Middle frontal gyrus (tissue), 1 donor: Measurements from ENCODE around the gene HAX1.
"Not testable (repeated sequence)": the region's sequence is repeated elsewhere in the genome, so short reads cannot be mapped to it uniquely, and the experiment has no call there.

ENCODE experiments used
- DNase-seq: peaks from one replicate; pipeline ENCODE4 v3.0.0-alpha.2; 2015; ENCODE audit warnings: low spot score; ENCODE audit errors: extremely low spot score

The HAX1 gene

DNA sequence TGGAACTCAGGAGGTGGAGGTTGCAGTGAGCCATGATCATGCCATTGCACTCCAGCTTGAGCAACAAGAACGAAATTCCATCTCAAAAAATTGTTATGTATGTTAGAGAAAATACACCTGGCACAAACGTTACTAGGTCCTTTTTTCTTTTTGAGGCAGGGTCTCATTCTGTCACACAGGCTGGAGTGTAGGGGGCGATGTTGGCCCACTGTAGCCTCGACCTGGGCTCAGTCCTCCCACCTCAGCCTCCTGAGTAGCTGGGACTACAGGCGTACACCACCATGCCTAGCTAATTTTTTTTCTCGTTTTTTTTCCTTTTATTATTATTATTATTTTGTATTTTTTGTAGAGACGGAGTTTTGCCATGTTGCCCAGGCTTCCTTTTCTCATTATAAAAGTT is 4.4 kb downstream of the HAX1 start:
- no peak for DNase-seq

DNA sequence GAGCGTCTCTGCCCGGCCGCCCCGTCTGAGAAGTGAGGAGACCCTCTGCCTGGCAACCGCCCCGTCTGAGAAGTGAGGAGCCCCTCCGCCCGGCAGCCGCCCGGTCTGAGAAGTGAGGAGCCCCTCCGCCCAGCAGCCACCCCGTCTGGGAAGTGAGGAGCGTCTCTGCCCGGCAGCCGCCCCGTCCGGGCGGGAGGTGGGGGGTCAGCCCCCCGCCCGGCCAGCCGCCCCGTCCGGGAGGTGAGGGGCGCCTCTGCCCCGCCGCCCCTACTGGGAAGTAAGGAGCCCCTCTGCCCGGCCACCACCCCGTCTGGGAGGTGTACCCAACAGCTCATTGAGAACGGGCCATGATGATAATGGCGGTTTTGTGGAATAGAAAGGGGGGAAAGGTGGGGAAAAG is 15.2 kb downstream of the HAX1 start:
- not testable (repeated sequence) for DNase-seq

- DNase-seq: no peak
Measured at GRCh38 chr1:154288661-154289060, 16.2 kb downstream of the HAX1 start.

DNA sequence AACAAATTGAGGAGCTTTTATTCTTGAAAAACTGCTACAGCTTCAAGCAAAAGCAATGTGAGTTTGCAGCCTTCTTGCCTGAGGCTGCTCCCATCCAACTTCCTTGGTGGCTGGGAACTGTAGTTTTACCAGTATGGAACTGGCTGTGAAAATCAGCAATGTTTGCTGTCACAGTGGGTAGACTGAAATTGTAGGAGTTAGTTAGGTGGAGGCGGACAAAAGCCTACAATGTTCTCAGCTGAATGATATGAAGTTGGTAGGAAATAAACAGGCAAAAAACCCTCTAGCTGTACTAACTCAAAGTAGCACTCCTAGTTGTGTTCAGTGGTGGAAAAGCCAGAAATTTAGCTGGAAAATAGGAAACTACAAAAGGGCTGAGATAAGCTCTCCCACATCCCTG is 18.5 kb downstream of the HAX1 start:
- DNase-seq: no peak

- no peak for DNase-seq
Measured at GRCh38 chr1:154295408-154296235, 23.2 kb downstream of the HAX1 start.

DNA sequence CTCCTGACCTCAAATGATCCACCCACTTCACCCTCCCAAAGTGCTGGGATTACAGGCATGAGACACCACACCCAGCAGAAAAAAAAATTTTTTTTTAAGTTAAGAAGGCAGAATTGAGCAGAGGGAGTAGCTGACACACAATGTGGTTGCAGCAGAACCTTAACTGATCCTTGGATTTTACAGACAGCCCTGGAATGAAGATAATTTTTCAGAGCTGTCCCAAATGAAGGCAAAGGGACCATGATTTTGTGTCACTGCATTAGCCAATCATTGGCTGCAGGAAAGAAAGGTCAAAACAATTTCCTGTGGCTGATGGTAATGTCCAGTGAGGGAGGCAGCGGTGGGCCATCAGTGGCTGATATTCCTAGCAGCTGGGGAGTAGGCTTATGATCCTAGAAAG is 29.2 kb downstream of the HAX1 start:
- no peak for DNase-seq

DNA sequence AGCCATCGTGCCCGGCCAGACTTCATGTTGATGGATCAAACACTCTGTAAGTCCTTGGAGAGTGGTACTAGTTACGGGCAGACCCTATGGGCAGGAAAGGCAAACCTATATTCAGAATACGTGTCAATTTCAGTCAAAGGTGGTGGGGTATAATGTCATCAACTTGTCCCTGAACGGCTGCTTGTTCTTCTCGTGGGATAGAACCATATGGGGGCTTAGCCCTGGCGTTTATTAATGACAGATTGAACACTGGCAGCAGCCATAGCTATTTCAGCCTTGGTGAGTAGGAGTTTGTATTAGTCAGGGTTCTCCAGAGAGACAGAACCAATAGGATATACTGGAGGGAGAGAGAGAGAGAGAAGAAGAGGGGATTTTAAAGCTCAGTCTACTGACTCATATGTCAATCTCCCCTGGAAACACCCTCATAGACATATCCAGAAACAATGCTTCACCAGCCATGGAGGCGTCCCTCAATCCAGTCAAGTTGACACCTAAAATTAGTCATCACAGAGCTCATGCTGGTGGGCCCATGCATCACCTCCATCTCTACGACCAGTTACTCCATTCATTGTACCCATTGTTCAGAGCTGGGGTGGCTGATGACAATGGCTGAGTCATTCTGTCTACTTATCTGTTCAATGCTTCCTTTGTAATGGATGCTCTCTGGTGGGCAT is 32.4 kb downstream of the HAX1 start:
- DNase-seq: no peak

- no peak for DNase-seq
Measured at GRCh38 chr1:154306151-154306550, 33.7 kb downstream of the HAX1 start.

DNA sequence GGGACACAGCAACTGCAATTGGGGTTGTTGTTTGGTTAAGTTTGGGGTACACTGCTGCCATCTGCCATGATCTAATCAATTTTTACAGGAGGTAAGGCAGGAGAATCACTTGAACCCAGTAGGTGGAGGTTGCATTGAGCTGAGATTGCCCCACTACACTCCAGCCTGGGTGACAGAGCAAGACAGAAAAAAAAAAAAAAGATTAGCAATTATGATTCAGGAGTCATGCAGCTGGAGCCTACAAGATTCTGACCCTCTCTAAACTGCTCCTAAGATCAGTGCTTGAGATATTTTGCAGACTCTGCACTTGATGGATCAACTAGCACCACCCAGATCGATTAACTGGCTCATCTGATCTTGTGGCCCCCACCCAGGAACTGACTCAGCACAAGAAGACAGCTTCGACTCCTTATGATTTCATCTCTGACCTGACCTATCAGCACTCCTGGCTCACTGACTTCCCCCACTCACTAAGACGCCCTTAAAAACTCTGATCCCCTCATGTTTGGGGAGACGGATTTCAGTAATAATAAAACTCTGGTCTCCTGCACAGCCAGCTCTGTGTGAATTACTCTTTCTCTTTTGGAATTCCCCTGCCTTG is 35.3 kb downstream of the HAX1 start:
- DNase-seq: not testable (repeated sequence)

- not testable (repeated sequence) for DNase-seq
Measured at GRCh38 chr1:154309136-154309535, 36.7 kb downstream of the HAX1 start.

- not testable (repeated sequence) for DNase-seq
Measured at GRCh38 chr1:154312229-154313065, 40.0 kb downstream of the HAX1 start.

DNA sequence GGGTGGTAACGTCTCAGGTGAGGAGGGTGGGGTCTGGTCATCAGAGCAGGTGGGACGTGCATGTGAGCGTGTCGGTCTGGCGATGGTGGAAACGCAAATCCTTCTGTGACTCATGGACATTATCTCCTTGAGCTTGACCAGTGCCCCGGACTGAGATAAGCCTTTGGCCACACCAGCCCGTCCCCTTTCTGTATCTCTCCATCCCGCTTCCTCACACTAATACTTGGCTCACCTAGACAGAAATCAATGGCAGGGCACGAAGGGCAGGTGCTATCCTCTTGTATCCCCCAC is 40.6 kb downstream of the HAX1 start:
- DNase-seq: no peak

DNA sequence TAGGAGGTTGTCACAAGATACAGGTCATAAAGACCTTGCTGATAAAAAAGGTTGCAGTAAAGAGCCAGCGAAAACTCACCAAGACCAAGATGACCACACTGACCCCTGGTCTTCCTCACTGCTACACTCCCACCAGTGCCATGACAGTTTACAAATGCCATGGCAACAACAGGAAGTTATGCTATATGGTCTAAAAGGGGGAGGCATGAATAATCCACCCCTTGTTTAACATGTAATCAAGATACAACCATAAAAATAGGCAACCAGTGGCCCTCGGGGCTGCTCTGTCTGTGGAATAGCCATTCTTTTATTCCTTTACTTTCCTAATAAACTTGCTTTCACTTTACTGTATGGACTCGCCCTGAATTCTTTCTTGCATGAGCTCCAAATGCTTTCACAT is 41.8 kb downstream of the HAX1 start:
- not testable (repeated sequence) for DNase-seq

DNA sequence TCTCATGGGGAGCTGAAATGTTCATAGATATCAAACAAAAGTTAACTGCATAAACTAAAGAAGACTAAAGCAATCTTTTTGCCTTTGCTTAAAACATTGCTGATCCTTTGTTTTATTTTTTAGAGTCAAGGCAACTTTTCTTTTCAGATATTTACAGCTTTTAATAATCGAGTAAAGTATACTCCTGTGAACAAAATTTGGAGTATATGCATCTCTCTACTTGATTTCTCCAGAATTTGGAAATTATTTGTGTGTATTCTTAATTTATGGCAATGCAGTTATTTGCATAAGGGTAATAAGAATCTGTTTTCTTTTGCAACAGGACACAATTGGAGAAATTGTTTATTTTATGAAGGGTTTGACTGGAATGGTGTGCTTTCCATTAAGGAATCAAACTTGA is 44.3 kb downstream of the HAX1 start:
- no peak for DNase-seq

DNA sequence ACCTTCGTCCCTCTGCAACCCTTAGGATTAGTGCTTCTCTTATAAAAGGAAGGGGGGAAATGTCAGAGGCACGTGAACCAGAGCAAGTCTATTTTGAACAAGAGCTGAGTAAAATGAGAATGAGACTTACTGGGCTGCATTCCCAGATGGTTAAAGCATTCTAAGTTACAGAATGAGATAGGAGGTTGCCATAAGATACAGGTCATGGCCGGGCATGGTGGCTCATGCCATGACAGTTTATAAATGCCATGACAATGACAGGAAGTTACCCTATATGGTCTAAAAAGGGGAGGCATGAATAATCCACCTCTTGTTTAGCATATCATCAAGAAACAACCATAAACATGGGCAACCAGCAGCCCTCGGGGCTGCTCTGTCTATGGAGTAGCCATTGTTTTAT is 46.0 kb downstream of the HAX1 start:
- DNase-seq: no peak

DNA sequence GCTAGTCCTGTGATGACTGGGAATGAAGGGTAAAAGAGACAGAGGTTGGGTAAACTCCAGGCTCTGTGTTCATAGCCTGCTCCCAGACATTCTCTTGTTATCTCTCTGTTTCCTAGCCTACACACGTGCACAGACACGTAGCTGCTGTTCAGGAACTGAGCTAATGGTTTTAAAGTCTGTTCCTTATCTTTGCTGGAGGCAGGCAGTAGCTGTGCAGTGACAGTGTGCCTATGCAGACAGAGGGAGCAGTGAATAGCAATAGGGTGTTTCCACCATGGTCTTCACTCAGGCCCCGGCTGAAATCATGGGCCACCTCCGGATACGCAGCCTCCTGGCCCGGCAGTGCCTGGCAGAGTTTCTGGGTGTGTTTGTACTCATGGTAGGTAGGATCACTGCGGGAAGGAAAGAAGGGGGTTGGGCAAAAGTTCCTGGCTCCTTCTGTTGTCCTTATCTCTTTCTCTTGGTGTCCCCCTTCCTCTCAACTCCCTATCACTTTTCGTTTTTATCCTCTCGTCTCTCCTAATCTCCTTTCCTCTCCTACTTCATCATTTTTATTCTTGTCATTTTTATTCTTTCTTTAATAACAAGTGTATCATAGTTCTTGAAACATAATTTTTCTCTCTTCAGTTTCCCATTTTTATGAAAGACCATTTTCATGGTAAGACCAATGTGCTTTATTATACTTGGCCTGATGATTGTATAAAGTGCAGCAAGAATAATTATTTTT is 48.6 kb downstream of the HAX1 start, which contains the start of gene AQP10:
Gene AQP10 (plus strand): TSS at position 212 of the 727 bp plus-strand sequence. CDS start 63 bp downstream, at position 275.
- no peak for DNase-seq

- not testable (repeated sequence) for DNase-seq
Measured at GRCh38 chr1:154321609-154321934, 49.1 kb downstream of the HAX1 start.

DNA sequence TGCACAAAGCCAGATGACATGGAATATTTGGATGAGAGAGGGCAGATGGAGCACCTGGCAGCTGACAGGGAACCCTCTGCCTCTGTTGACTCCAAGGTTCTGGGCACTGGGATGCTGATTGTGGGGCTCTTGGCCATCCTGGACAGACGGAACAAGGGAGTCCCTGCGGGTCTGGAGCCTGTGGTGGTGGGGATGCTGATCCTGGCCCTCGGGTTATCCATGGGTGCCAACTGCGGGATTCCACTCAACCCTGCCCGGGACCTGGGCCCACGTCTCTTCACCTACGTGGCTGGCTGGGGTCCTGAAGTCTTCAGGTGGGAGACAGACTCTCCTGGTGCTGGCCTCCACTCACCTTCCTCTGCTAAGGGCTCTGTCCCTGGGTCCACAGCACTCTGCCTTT is 51.1 kb downstream of the HAX1 start:
- DNase-seq: no peak

DNA sequence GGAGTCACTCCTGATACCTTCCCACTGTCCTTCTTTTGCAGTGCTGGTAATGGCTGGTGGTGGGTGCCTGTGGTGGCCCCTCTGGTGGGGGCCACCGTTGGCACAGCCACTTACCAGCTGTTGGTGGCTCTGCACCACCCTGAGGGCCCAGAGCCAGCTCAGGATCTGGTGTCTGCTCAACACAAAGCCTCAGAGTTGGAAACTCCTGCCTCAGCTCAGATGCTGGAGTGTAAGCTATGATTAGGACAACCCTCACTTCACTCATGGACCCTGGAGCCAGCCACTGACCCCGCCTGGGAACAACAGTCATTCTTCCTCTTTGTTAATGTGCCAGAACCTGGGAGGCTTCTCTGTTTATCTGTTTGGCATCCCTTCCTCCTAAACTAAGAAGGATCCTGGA is 51.8 kb downstream of the HAX1 start:
- DNase-seq: no peak

DNA sequence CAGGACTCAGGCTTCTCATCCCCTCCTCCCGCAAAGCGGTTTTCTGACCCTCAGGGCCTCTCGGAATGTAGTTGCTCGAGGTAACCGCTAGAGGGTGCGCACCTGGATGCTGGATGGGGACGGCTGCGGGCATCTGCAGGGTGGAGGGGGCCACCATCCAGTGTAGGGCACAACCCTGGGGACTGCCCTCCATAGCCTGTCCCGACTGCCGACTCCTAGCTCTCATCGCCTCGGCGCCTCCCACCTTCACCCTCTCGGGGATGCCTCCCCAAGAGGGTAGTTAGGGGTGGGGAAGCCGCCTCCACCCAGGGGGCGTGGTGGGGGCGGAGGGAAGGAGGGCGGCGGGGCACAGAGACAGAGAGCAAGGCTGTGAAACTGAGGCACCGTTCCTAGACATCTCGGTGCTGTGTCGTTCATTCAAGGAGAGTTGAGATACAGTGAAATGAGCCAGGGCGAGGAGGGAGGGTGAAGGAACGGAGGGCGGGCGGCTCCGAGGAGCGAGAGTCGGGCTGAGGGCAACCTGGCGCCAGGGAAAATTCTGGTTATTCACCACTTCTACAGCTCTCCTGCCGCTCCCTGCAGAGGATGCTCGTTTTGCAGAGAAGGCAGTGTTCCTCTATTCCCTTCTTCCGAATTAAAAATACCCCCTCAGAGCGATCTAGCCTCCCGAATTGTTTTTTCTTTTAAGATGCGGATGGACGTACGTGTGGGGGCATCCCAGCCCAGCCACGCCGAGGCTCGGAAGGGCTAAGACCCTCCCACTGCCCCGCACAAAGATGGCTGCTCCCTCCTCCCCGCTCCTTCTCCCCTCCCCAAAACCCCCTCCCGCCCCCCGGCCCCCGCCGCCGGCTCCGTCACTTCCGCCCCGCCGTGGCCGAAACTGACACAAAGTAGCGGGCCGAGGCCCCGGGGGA is 52.5 kb downstream of the HAX1 start, which contains the start of gene ATP8B2:
Gene ATP8B2 (plus strand): TSS at position 857 of the 914 bp plus-strand sequence. CDS start 2,617 bp downstream, outside the sequence.
- DNase-seq: peak; percentile 40
